HepG2 (cell line): ENCODE data around the gene PCTP. TPM values are rescaled to one million over a fixed set of nuclear protein-coding genes. Genes with fewer than 3 reads are reported as not detected.

Experiments
- CREM ChIP-seq, 2 experiments: sonication (generic) in 1 of 2; formaldehyde crosslinking in 1 of 2; IDR thresholded peaks; 2 replicates each; pipeline versions ENCODE4 v1.4.0 to v1.6.1; 2016 to 2020; ENCODE audit warnings: antibody characterized with exemption in 1 of 2, mild to moderate bottlenecking in 1 of 2, missing genetic modification reagents in 1 of 2
- FOXC1 ChIP-seq: sonication (generic); formaldehyde crosslinking; IDR thresholded peaks from 2 replicates; pipeline ENCODE4 v1.8.0; 2022; ENCODE audit warnings: mild to moderate bottlenecking, missing genetic modification reagents, borderline replicate concordance
- FOXK1 ChIP-seq: sonication (generic); formaldehyde crosslinking; IDR thresholded peaks from 2 replicates; pipeline ENCODE4 v1.4.0; 2020; ENCODE audit warnings: low read depth, missing genetic modification reagents, borderline replicate concordance
- MIER2 ChIP-seq: IDR thresholded peaks from 2 replicates; pipeline ENCODE4 v1.6.1; 2016; ENCODE audit warnings: missing biosample characterization, missing genetic modification reagents
- PAXIP1 ChIP-seq: sonication (generic); formaldehyde crosslinking; conservative IDR thresholded peaks from 2 replicates; pipeline ENCODE4 v1.4.0; 2020; ENCODE audit warnings: mild to moderate bottlenecking, missing genetic modification reagents, moderate library complexity
- POLR2G ChIP-seq: fragments of 200-400 bp; formaldehyde crosslinking; IDR thresholded peaks from 2 replicates; pipeline ENCODE4 v1.6.1; 2018; ENCODE audit warnings: mild to moderate bottlenecking, low read depth, low read length, moderate library complexity
- PPARG ChIP-seq: conservative IDR thresholded peaks from 2 replicates; pipeline ENCODE4 v1.6.1; 2016; ENCODE audit warnings: missing biosample characterization, missing genetic modification reagents
- SAFB2 ChIP-seq: sonication (generic); formaldehyde crosslinking; IDR thresholded peaks from 2 replicates; pipeline ENCODE4 v1.5.1; 2020; ENCODE audit warnings: missing genetic modification reagents, low read depth, mild to moderate bottlenecking, borderline replicate concordance
- XBP1 ChIP-seq: sonication (generic); formaldehyde crosslinking; IDR thresholded peaks from 2 replicates; pipeline ENCODE4 v1.5.0; 2020; ENCODE audit warnings: missing genetic modification reagents
- ZFP36L1 ChIP-seq: sonication (generic); formaldehyde crosslinking; IDR thresholded peaks from 2 replicates; pipeline ENCODE4 v1.8.0; 2022; ENCODE audit warnings: mild to moderate bottlenecking, missing genetic modification reagents, moderate library complexity
- ZNF407 ChIP-seq: sonication (generic); formaldehyde crosslinking; IDR thresholded peaks from one replicate; pipeline ENCODE4 v1.5.1; 2020; ENCODE audit warnings: mild to moderate bottlenecking, missing genetic modification reagents; ENCODE audit errors: not compliant biosample characterization
- ZNF557 ChIP-seq: sonication (generic); formaldehyde crosslinking; IDR thresholded peaks from 2 replicates; pipeline ENCODE4 v1.4.0; 2020; ENCODE audit warnings: missing genetic modification reagents
- ZNF704 ChIP-seq: sonication (generic); formaldehyde crosslinking; IDR thresholded peaks from 2 replicates; pipeline ENCODE4 v1.8.1; 2023; ENCODE audit warnings: mild to moderate bottlenecking, inconsistent platforms, moderate library complexity, missing genetic modification reagents, borderline replicate concordance
- polyA plus RNA-seq, 8 experiments: library from polyadenylated mRNA; depleted of rRNA in 3 of 8; stranded (reverse) in 7 of 8; unstranded in 1 of 8; fragments of >200 nt; fragmentation: Illumina TruSeq in 4 of 8; extraction: Trizol in 4 of 8; gene quantifications; 2 replicates each; pipeline versions ENCODE4 v1.2.1 to v1.2.3, GENCODE V29; 2011 to 2016; ENCODE audit warnings: low read depth in 4 of 8, missing spikeins in 1 of 8, mixed read lengths in 1 of 8; ENCODE audit not compliant: insufficient read depth in 1 of 8
- total RNA-seq, 5 experiments: library from RNA; depleted of rRNA; stranded (reverse); fragments of >200 nt; fragmentation: Illumina TruSeq; extraction: Trizol; gene quantifications; 2 replicates each; pipeline ENCODE4 v1.2.3, GENCODE V29; 2016; ENCODE audit warnings: low read depth in 1 of 5

The PCTP gene
- total and polyA plus RNA-seq, 2 of the 13 experiments (the other 11 are each of a cell fraction or from before 2014, with no cell fraction given): 37.1 to 50.7 TPM

GRCh38 chr17:55762086-55762858, 11.4 kb downstream of the PCTP start (continued):
- TF ChIP-seq FOXK1 (no peak), CREM (IDR thresholded peaks at IDR 0.05) (peak; percentile 65; the same call in 1 of the 2 replicates), CREM (CRISPR knock-in tag; IDR thresholded peaks at IDR 0.05) (no peak), XBP1 (CRISPR knock-in tag) (no peak), ZNF557 (CRISPR knock-in tag) (no peak), SAFB2 (CRISPR knock-in tag) (no peak), PAXIP1 (CRISPR knock-in tag) (peak; percentile 97), POLR2G (peak; percentile 53; the same call in 1 of the 2 replicates), ZNF407 (CRISPR knock-in tag) (no peak), FOXC1 (no peak), ZNF704 (CRISPR knock-in tag) (no peak), MIER2 (CRISPR knock-in tag) (no peak), ZFP36L1 (no peak), PPARG (CRISPR knock-in tag) (peak; percentile 46; the same call in 1 of the 2 replicates)
